Stimulated activated CD8-positive, alpha-beta memory T cell treated with anti-CD3 and anti-CD28 coated beads, Interleukin-12 subunit alpha, Interleukin-12 subunit beta, amount 100 ng/mL, for 24 hours (primary cell): ENCODE results near the gene MEPE.
"Not testable (repeated sequence)": the region's sequence is repeated elsewhere in the genome, so short reads cannot be mapped to it uniquely, and the experiment has no call there.

Source experiments
- DNase-seq: peaks from one replicate; pipeline ENCODE4 v3.0.0-alpha.2; 2020; ENCODE audit errors: extremely low read depth

The MEPE gene

DNA sequence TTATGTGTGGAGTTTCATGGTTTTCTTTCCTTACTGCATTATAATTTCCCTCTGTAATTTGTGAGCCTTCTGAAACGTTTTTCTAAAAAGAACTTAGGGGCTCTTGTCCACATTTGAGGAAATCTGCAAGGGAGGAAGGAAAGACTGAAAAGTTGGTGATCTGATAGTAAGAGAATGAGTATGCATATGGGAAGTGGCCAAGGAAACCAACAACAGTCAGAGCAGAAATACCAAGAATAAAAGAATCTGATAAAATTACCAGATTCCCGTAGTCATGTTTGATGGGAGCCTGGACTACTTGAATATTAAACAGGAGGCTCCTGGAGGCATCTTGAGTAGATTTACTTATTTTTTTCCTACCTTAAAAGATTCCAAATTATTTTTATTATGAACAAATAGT, 50.1 kb downstream of the MEPE start:
- no peak for DNase-seq

- no peak for DNase-seq
Measured at GRCh38 chr4:87884976-87885549, 52.3 kb downstream of the MEPE start.

DNA sequence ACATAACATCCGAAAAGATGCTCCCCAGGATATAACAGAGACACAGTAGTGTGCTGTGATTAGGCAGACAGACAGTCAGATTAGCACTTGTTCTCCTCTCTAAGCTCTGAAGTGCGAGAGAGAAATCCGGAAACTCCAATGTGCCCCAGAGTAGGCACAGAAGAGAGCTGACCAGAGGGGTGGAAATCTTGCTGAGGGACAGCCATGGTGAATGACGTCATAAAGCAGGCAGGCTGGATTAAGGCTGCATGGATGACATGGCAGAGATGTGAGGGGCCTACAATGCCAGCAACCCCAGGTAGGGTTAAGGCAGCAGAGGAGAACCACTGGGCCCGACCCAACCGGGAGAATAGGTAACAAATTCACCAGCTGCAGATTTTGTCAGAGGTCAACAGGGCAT, 53.3 kb downstream of the MEPE start:
- DNase-seq = no peak

GRCh38 chr4:87890753-87891152, 58.0 kb downstream of the MEPE start:
- not testable (repeated sequence) for DNase-seq

GRCh38 chr4:87895964-87896621, 63.3 kb downstream of the MEPE start:
- no peak for DNase-seq
